NCI-H128 (cell line): Measurements from ENCODE around the gene ABCC4.
"Not testable (repeated sequence)": the region's sequence is repeated elsewhere in the genome, so short reads cannot be mapped to it uniquely, and the experiment has no call there.

Experiments
- DNase-seq: peaks from one replicate; lab custom pipeline; 2025; ENCODE audit not compliant: unreplicated experiment; lab: John Stamatoyannopoulos, UW

The ABCC4 gene

GRCh38 chr13:95198606-95199005 is 102.6 kb downstream of the ABCC4 start:
- DNase-seq, result not testable (repeated sequence)

DNA sequence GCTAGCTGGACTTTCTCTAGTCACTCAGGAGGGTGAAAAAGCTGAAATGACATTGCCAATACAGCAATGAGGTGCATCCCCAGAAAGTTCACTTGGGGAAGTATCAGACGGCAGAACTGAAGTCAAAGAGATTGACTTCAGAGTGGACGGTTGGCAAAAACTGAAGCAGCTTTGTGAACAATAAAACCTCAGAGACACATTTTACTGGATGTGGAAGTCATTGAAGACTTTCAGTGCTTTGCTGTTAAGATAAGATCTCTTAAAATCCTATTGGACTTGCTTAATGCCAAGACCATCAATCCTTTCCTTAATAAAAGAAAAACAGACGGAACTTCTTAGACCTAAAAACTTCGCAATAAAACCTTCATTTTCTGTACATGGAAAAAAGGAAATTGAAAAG is 103.7 kb downstream of the ABCC4 start:
- DNase-seq, result no peak

DNA sequence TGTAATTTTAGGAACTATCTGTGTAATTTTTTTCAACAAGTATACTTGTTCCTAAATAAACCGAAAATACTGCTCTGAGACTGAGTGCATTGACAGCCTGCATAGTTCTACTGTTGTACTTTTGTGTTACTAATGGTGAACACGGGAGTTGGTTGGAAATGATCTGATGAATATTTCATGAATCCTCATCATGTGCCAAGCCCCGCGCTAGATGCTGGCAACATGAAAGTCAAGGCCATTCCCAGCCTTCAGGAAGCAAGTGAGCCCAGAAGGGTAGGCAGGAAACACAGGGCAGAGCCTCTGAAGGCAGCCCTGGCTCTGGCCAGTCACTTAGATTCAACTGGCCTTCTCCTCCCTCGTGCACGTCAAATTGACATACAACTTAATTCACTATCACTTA is 106.1 kb downstream of the ABCC4 start:
- DNase-seq, result no peak

GRCh38 chr13:95193509-95194230 is 107.6 kb downstream of the ABCC4 start:
- no peak for DNase-seq

GRCh38 chr13:95192998-95193397 is 108.3 kb downstream of the ABCC4 start:
- DNase-seq, result no peak

DNA sequence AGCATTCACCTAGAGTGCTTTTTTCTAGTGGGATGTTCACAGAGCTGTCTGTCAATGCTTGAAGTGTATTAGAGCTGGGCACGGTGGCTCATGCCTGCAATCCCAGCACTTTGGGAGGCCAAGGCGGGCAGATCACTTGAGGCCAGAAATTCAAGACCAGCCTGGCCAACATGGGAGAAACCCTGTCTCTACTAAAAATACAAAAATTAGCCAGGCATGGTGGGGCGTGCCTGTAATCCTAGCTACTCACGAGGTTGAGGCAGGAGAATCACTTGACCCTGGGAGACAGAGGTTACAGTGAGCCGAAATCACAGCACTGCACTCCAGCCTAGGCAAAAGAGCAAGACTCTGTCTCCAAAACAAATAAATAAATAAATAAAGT is 108.7 kb downstream of the ABCC4 start:
- DNase-seq, result not testable (repeated sequence)

DNA sequence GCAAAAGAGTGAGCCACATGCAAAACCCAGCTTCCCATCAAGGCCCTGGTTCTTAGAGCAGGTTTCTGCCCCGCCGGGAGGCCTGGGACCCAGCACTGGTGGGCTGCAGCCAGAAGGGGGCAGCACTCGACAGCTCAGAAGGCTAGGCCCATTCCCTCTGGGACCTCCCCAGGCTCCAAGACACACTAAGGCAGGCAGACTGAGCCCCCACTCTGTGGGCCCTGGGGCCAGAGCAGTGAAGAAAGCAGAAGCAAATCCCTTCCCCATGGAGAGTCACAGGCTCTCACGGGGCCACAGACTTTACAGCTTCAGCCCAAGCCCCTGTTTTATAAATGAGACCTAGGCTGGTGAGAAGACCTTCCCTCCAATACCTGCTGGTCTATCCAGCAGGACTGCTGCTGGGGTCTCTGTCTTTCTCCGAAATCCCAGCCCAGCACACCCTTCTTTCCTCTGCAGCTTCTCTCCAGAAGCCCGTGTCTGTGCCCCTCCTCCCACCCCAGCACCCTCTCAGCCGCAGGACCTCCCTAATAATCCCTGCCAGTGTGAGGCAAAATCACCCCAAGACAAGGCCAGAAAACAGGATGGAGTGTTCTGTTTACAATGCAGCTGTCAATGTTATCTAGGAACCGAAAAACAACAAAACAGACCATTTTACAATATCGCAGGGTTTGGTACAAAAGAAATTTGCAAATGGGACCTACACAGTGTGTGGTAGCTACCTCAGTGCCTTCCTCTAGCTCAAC is 109.3 kb downstream of the ABCC4 start:
- peak; percentile 27 for DNase-seq

GRCh38 chr13:95188128-95188527 is 113.1 kb downstream of the ABCC4 start:
- no peak for DNase-seq

- DNase-seq, result no peak
Observed at GRCh38 chr13:95185851-95186250, 115.4 kb downstream of the ABCC4 start.

- DNase-seq, result no peak
Observed at GRCh38 chr13:95185311-95185710, 115.9 kb downstream of the ABCC4 start.

DNA sequence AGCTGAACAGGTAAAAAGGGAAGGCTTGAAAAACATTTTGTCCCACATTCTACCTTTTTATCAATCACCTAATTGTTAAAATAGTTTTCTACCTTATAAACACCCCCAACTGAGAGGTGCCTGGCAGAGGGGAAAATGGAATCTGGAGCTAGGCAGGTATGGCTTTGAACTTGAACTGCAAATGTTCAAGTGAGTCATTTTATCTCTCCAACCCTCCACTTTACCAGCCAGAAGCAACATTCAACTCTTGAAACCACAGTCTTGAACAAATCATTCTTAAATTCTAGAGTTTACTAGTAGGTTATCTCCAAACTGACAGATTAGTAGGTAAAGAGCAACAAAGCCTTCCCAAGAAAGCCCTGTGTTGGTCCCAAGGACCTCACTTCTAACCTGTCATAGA is 116.9 kb downstream of the ABCC4 start:
- no peak for DNase-seq

DNA sequence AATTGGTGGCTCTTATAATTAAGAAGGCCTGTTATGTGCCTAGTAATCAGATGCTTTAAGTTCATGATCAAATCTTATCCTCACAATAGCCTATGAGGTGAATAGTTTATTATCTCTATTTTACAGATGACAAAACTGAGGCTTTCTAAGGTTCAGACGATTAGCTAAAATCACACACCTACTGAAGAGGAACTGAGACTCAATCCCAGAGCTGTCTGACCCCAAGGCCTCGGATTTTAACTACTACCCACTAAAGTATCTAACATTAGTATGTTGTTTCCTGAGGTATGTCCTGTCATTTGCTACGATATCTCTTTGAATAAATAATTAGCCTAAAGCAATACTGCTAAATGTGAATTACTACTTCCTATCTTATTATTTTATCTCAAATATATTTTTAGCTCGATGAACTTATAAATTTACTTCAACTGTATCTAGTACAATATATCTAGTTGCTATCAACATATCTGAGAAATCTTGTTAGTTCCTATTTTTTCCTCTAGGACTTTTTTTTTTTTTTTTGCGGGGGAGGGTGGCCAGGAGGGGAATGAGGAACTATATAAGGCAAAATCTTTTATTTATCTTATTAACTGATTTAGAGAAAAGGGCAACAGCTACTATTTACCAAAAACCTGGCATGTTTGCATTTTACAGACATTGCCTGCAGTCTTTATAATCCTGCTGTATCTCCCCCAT is 118.5 kb downstream of the ABCC4 start:
- DNase-seq, result no peak

DNA sequence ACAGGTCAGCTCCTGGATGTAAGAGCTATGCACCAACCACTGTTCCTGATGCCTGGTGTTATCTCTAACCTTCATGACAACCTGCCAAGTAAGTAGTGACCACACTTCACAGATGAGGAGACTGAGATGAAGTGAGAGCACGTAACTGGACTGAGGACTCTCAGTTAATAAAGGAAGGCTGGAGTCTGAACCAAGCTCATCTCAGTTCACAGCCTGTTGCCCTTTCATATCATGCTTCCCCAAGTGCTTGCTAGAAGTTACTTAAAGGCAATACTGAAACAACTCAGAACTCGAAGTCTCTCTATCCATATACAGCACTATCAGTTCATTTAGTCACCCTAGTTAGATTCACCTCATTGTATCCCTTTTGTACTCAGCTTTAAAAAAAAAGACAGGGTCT is 119.7 kb downstream of the ABCC4 start:
- no peak for DNase-seq

GRCh38 chr13:95180513-95181245 is 120.6 kb downstream of the ABCC4 start:
- no peak for DNase-seq

- no peak for DNase-seq
Observed at GRCh38 chr13:95176611-95177259, 124.5 kb downstream of the ABCC4 start.

DNA sequence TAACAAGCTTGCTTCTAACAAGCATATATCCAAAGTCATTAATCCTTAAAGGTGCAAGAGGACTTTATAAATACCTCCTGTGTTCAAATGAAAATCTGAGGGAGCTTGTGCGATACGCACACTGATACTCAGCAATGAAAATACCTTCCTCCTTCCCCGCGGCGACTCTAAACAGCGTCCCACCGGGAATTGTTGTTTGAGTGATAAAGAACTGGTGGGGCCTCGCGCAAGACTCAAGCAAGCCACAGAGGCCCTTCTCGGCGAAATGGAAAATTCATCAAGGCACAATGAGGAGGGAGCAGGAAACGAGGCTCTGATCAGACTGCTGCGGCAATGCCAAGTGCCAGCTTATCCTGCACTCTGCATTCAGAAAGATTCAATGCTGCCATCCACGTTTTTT is 126.7 kb downstream of the ABCC4 start:
- DNase-seq, result no peak

DNA sequence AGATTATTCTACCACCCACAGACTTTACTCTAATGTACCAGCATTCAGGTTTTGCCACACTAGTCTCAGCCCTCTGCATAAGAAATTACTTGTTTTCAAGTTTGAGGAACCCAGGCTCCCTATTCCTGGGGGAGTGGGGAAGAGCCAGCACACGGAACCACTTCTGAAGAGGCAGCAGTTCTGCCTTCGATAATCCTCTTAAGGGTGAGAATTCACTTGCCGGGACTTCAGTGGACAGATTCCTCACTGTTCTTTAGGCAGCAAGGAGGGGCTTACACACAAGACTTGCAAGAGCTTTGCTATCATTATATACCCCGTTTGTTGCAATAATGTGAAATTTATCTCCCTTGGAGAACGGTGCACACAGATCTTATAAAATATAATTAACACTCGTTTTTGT is 133.1 kb downstream of the ABCC4 start:
- DNase-seq, result no peak

GRCh38 chr13:95167003-95167402 is 134.2 kb downstream of the ABCC4 start:
- DNase-seq, result not testable (repeated sequence)

DNA sequence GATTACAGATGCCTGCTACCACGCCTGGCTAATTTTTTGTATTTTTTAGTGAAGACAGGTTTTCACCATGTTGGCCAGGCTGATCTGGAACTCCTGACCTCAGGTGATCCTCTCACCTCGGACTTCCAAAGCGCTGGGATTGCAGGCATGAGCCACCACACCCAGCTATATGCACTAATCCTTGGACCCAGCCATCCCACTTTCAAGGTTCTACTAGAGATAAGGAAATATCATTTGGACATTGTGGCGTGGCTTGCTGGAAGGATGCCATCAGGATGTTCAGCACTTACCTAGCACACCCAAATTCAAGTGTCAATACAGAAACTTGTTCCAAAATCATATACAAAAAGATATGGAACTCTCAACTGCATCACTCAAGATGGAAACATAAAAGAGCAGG is 136.4 kb downstream of the ABCC4 start:
- no peak for DNase-seq

- no peak for DNase-seq
Observed at GRCh38 chr13:95160112-95160906, 140.9 kb downstream of the ABCC4 start.
